ENCODE measurements around the gene COL6A1.

Gene COL6A1

DNA sequence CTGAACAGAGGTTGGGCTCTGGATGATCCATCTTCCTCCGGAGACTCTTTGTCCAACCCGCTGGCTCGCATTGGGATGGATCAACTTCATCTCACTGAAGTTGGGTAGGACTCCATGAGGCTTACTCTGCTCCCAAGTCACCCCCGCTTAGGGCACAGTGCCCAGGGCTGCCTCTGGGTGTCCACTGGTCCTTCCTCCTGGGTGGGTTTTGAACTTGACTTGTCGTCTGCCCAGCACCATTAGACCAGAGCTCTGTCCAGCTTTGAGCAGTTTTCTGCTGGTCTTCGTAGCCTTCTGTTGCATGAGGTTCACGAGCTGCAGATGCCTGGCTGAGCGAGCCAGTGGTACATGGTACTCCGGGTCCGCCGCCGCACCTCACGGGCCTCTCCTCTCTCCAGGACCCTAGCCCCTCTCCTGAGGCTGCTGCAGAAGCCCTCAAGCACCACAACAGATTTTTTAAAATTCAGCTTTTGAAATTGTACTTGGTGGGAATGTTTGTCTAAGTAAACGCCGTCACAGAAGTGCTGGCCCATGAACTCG, 33.8 kb upstream of the COL6A1 start:
- DNase-seq (ENCODE audit: low read depth in 1 of 2, low spot score in 1 of 2), result no peak
- TF ChIP-seq, protein P1, sequence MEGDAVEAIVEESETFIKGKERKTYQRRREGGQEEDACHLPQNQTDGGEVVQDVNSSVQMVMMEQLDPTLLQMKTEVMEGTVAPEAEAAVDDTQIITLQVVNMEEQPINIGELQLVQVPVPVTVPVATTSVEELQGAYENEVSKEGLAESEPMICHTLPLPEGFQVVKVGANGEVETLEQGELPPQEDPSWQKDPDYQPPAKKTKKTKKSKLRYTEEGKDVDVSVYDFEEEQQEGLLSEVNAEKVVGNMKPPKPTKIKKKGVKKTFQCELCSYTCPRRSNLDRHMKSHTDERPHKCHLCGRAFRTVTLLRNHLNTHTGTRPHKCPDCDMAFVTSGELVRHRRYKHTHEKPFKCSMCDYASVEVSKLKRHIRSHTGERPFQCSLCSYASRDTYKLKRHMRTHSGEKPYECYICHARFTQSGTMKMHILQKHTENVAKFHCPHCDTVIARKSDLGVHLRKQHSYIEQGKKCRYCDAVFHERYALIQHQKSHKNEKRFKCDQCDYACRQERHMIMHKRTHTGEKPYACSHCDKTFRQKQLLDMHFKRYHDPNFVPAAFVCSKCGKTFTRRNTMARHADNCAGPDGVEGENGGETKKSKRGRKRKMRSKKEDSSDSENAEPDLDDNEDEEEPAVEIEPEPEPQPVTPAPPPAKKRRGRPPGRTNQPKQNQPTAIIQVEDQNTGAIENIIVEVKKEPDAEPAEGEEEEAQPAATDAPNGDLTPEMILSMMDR (IDR thresholded peaks at IDR 0.05; ENCODE audit: insufficient read depth, low read length), result no peak
- TF ChIP-seq POLR2AphosphoS5 (IDR thresholded peaks at IDR 0.05; ENCODE audit: low read depth), result no peak
- no peak for TF ChIP-seq GABPA (IDR thresholded peaks at IDR 0.05; ENCODE audit: low read depth)
- no peak for TF ChIP-seq SPI1 (IDR thresholded peaks at IDR 0.05; ENCODE audit: borderline replicate concordance, low read depth)
- TF ChIP-seq, protein P2, sequence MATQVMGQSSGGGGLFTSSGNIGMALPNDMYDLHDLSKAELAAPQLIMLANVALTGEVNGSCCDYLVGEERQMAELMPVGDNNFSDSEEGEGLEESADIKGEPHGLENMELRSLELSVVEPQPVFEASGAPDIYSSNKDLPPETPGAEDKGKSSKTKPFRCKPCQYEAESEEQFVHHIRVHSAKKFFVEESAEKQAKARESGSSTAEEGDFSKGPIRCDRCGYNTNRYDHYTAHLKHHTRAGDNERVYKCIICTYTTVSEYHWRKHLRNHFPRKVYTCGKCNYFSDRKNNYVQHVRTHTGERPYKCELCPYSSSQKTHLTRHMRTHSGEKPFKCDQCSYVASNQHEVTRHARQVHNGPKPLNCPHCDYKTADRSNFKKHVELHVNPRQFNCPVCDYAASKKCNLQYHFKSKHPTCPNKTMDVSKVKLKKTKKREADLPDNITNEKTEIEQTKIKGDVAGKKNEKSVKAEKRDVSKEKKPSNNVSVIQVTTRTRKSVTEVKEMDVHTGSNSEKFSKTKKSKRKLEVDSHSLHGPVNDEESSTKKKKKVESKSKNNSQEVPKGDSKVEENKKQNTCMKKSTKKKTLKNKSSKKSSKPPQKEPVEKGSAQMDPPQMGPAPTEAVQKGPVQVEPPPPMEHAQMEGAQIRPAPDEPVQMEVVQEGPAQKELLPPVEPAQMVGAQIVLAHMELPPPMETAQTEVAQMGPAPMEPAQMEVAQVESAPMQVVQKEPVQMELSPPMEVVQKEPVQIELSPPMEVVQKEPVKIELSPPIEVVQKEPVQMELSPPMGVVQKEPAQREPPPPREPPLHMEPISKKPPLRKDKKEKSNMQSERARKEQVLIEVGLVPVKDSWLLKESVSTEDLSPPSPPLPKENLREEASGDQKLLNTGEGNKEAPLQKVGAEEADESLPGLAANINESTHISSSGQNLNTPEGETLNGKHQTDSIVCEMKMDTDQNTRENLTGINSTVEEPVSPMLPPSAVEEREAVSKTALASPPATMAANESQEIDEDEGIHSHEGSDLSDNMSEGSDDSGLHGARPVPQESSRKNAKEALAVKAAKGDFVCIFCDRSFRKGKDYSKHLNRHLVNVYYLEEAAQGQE (IDR thresholded peaks at IDR 0.05; ENCODE audit: insufficient replicate concordance, low read depth), result no peak
- Histone ChIP-seq H3K27ac (replicated peaks) (no peak overlapping the region), H3K27me3 (ENCODE audit: insufficient read depth, poor library complexity, severe bottlenecking) (no peaks in the 10 kb centered on the region), H3K4me3 (replicated peaks; ENCODE audit: insufficient read depth, low read length) (no peak overlapping the region)

DNA sequence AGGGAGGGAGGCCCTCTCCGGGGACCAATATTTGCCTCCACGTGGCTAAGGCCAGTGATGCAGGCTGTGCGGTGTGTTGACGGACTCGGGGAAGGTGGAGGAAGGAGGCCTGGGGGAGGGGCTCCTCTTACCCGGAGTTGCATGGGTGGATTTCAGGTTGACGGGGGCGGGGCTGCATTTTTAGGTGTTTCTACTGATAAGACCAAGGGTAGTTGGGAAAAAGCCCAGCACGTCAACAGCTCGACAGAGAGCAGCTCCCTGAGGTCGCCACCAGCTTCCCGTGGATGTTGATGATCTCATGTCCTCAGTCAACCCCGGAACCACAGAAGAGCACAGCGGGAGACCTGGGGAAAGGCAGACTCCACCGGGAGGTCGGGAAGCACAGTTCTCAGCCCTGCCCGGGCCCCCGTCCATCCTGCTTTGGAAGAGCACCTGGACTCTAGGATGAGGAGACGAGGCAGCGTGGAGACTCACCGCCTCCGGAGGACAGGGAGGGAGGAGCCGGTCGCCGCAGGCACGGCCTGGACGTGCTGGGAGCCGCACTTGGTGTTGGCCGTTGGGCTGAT, 32.9 kb upstream of the COL6A1 start:
- Histone ChIP-seq H3K27ac (replicated peaks) (no peak overlapping the region), H3K27me3 (ENCODE audit: insufficient read depth, poor library complexity, severe bottlenecking) (no peaks in the 10 kb centered on the region), H3K4me3 (replicated peaks; ENCODE audit: insufficient read depth, low read length) (no peak overlapping the region)
- no peak for DNase-seq (ENCODE audit: low read depth in 1 of 2, low spot score in 1 of 2)
- TF ChIP-seq GABPA (IDR thresholded peaks at IDR 0.05; ENCODE audit: low read depth) (no peak), POLR2AphosphoS5 (IDR thresholded peaks at IDR 0.05; ENCODE audit: low read depth) (no peak), SPI1 (IDR thresholded peaks at IDR 0.05; ENCODE audit: borderline replicate concordance, low read depth) (no peak)
- TF ChIP-seq, protein P1 (IDR thresholded peaks at IDR 0.05; ENCODE audit: insufficient read depth, low read length), result no peak
- TF ChIP-seq, protein P2 (IDR thresholded peaks at IDR 0.05; ENCODE audit: insufficient replicate concordance, low read depth), result no peak

DNA sequence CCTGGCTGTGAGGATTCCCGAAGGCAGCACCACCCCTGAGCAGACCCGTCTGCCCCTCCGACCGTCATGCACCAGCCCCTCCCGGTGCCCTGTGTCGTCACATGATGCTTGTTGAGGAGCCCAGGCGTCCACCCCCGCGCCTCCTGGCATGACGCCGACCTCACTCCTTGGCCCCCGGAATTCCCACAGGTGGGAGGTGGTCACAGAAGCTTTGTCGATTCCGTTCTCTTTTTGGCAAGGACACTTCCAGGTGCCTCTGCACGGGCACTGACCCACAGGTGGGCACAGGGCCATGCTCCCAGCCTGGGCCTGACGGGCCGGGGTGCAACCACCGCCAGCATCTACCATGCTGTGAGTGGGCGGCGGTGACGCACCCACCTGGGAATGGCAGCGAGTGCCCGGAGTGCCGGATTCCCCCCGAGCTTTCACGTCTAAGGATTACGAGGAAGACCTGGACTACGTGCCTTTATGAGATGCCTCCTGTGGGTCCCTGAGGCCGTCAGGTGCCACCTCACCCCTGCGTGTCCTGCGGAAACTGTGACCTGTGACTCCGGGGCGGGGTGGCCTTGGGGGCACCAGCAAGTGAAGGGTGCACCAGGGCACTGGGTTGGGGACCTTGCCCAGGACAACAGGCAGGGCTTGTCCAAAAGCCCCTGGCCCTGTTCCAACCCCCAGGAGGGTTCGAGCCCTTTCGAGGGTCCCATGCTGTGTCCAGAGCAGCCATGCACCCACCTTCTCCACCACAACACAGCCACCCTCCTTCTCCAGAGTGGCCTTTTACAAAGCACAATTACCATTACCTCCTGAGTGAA, 31.4 kb upstream of the COL6A1 start:
- Histone ChIP-seq H3K27ac (replicated peaks) (no peak overlapping the region), H3K4me3 (replicated peaks; ENCODE audit: insufficient read depth, low read length) (no peak overlapping the region), H3K27me3 (ENCODE audit: insufficient read depth, poor library complexity, severe bottlenecking) (no peaks in the 10 kb centered on the region)
- TF ChIP-seq, protein P1 (IDR thresholded peaks at IDR 0.05; ENCODE audit: insufficient read depth, low read length), result no peak
- TF ChIP-seq SPI1 (IDR thresholded peaks at IDR 0.05; ENCODE audit: borderline replicate concordance, low read depth) (no peak), POLR2AphosphoS5 (IDR thresholded peaks at IDR 0.05; ENCODE audit: low read depth) (no peak), GABPA (IDR thresholded peaks at IDR 0.05; ENCODE audit: low read depth) (no peak)
- TF ChIP-seq, protein P2 (IDR thresholded peaks at IDR 0.05; ENCODE audit: insufficient replicate concordance, low read depth), result no peak
- DNase-seq (ENCODE audit: low read depth in 1 of 2, low spot score in 1 of 2), result no peak
